CD4-positive, alpha-beta T cell (primary cell): Measurements from ENCODE around the gene INPP5D. TPM values are rescaled to one million over a fixed set of nuclear protein-coding genes. Genes with fewer than 3 reads are reported as not detected.

Source experiments
- ATAC-seq: fragments of 200-7000 bp; cut with Tn5 transposase; one replicate; pipeline ENCODE4 v1.10.0; 2022; ENCODE audit warnings: mild to moderate bottlenecking; ENCODE audit not compliant: poor library complexity
- CTCF ChIA-PET: fragments of 350-600 bp; sonication (Branson Sonifier 250); formaldehyde crosslinking; loops from one replicate; lab custom pipeline; 2021; ENCODE audit warnings: antibody characterized with exemption, inconsistent platforms; lab: Charles Lee
- POLR2A ChIA-PET: fragments of 350-600 bp; sonication (Branson Sonifier 250); formaldehyde crosslinking; loops from one replicate; lab custom pipeline; 2021; ENCODE audit warnings: antibody characterized with exemption, inconsistent platforms; lab: Charles Lee
- DNase-seq, 14 experiments: peaks; one replicate each; pipeline ENCODE4 v3.0.0-alpha.2; 2013 to 2020; ENCODE audit warnings: mixed read lengths in 2 of 14
- H3K27ac ChIP-seq, 2 donors: one replicate each; pipeline versions ENCODE4 v1.5.1 to v1.7.0; 2013; ENCODE audit warnings: low read length in 2 of 2, low read depth in 1 of 2, mild to moderate bottlenecking in 1 of 2
- H3K27me3 ChIP-seq, 2 experiments: 1 replicate in 1 of 2; 2 replicates in 1 of 2; pipeline versions ENCODE4 v1.6.1 to v1.7.0; 2013; ENCODE audit warnings: low read length in 2 of 2, control low read depth in 1 of 2, mild to moderate bottlenecking in 1 of 2, moderate library complexity in 1 of 2; ENCODE audit not compliant: insufficient read depth in 2 of 2, control insufficient read depth in 1 of 2
- H3K36me3 ChIP-seq: one replicate; pipeline ENCODE4 v1.6.1; 2013; ENCODE audit warnings: low read length, control low read depth; ENCODE audit not compliant: insufficient read depth
- H3K4me1 ChIP-seq: one replicate; pipeline ENCODE4 v1.6.1; 2013; ENCODE audit warnings: low read length, control low read depth; ENCODE audit not compliant: insufficient read depth
- H3K4me3 ChIP-seq: one replicate; pipeline ENCODE4 v1.5.1; 2013; ENCODE audit warnings: mild to moderate bottlenecking, low read length, moderate library complexity
- H3K9me3 ChIP-seq, 2 experiments: 1 replicate in 1 of 2; 2 replicates in 1 of 2; pipeline versions ENCODE4 v1.6.1 to v1.7.0; 2013; ENCODE audit warnings: low read length in 2 of 2, mild to moderate bottlenecking in 2 of 2, control low read depth in 1 of 2, moderate library complexity in 1 of 2; ENCODE audit not compliant: control insufficient read depth in 1 of 2, insufficient read depth in 1 of 2
- H3K27ac Mint-ChIP-seq: one replicate; pipeline ENCODE4 v1.8.0; 2020; ENCODE audit warnings: mixed read lengths
- H3K27me3 Mint-ChIP-seq: one replicate; pipeline ENCODE4 v1.8.0; 2021; ENCODE audit warnings: mixed read lengths
- H3K36me3 Mint-ChIP-seq: one replicate; pipeline ENCODE4 v1.8.0; 2021; ENCODE audit warnings: low read depth, mixed read lengths
- H3K4me1 Mint-ChIP-seq: one replicate; pipeline ENCODE4 v1.8.0; 2021; ENCODE audit warnings: low read depth, mixed read lengths
- H3K4me3 Mint-ChIP-seq: one replicate; pipeline ENCODE4 v1.8.0; 2020; ENCODE audit warnings: mild to moderate bottlenecking, mixed read lengths
- H3K9me3 Mint-ChIP-seq: one replicate; pipeline ENCODE4 v1.8.0; 2020; ENCODE audit warnings: mixed read lengths
- CTCF ChIP-seq: fragments of 200-600 bp; IDR thresholded peaks from one replicate; pipeline ENCODE4 v1.8.0; 2022; ENCODE audit warnings: antibody characterized with exemption, mild to moderate bottlenecking
- intact Hi-C, 2 experiments: fragments of 100-400 bp; cut with DNase I in 1 of 2; cut with micrococcal nuclease in 1 of 2; formaldehyde crosslinking; loops; one replicate each; pipeline versions ENCODE4 v1.15.1 to v1.9.0; 2023 to 2025; cut with DNase I, micrococcal nuclease
- total RNA-seq, 174 experiments: library from RNA in 2 of 174; stranded (reverse) in 2 of 174; gene quantifications; one replicate each; pipeline ENCODE4 v1.2.3 and lab custom pipeline; 2021 to 2026

Gene INPP5D
- total RNA-seq, 2 experiments from 2014 or later = 141 to 154 TPM

- peaks cover 21% of the 10 kb centered on the region for H3K36me3 ChIP-seq
- Mint-ChIP-seq H3K27me3 (no peaks in the 10 kb centered on the region), H3K4me1 (peaks cover 95% of the 10 kb centered on the region), H3K9me3 (no peaks in the 10 kb centered on the region), H3K4me3 (peak overlapping the region; percentile 83), H3K36me3 (peaks cover 77% of the 10 kb centered on the region), H3K27ac (peak overlapping the region; percentile 85)
- CTCF ChIA-PET = interaction anchor here (1.1 to 6.4 kb wide), 4 partner anchors 22 to 168 kb away, joined by 3 to 37 read pairs (median 6); partner anchors contain the start of genes ATG16L1 and INPP5D
- ATAC-seq = no peak
- H3K4me1 ChIP-seq = peaks cover 98% of the 10 kb centered on the region
- TF ChIP-seq CTCF = no peak
- no peaks in the 10 kb centered on the region for H3K27me3 ChIP-seq
- H3K4me3 ChIP-seq = peak overlapping the region; percentile 19
- POLR2A ChIA-PET = interaction anchor here (0.6 to 9.9 kb wide), 6 partner anchors 9 to 1212 kb away, joined by 3 to 190 read pairs (median 4); partner anchors contain the start of gene INPP5D
- DNase-seq = no peak
- H3K9me3 ChIP-seq = no peaks in the 10 kb centered on the region
- peak overlapping the region; percentile 67 to 71 for H3K27ac ChIP-seq
- intact Hi-C loops = loop anchor here (5.0 kb wide), 3 partner anchors 164 to 184 kb away; partner anchors contain the start of gene ATG16L1 (in 1 of the 2)
Observed at GRCh38 chr2:233082931-233083755, 23.0 kb downstream of the INPP5D start.

- DNase-seq = peak in 3 of 14 experiments; percentile 53 to 73 (median 53)
- peak overlapping the region; percentile 85 for H3K27ac Mint-ChIP-seq
Observed at GRCh38 chr2:233083782-233084181, 23.6 kb downstream of the INPP5D start.

More at GRCh38 chr2:233083782-233084181, 23.6 kb downstream of the INPP5D start:
- Mint-ChIP-seq H3K4me1 (peaks cover 95% of the 10 kb centered on the region), H3K4me3 (peak overlapping the region; percentile 83), H3K9me3 (no peaks in the 10 kb centered on the region), H3K27me3 (no peaks in the 10 kb centered on the region), H3K36me3 (peaks cover 84% of the 10 kb centered on the region)
- ChIA-PET CTCF (interaction anchor here (1.6 kb wide), 2 partner anchors 23 to 29 kb away, joined by 3 to 10 read pairs; partner anchors contain the start of gene INPP5D), POLR2A (interaction anchor here (0.9 to 9.9 kb wide), 5 partner anchors 8 to 30 kb away, joined by 3 to 190 read pairs (median 4); partner anchors contain the start of gene INPP5D)
- TF ChIP-seq CTCF = no peak
- Histone ChIP-seq H3K36me3 (peaks cover 28% of the 10 kb centered on the region), H3K27ac (peak overlapping the region; percentile 67 to 71), H3K4me1 (peaks cover 98% of the 10 kb centered on the region), H3K9me3 (no peaks in the 10 kb centered on the region), H3K27me3 (no peaks in the 10 kb centered on the region), H3K4me3 (peak overlapping the region; percentile 19)
- intact Hi-C loops = loop anchor here (5.0 kb wide), 3 partner anchors 164 to 184 kb away; partner anchors contain the start of gene ATG16L1 (in 1 of the 2)
- ATAC-seq = peak; percentile 19
